HCT116 (cell line): ENCODE results near the gene DENND2D.

Source experiments
- EGR1 ChIP-seq: IDR thresholded peaks from 2 replicates; pipeline ENCODE4 v1.6.1; 2012; ENCODE audit warnings: low read depth
- EZH2 ChIP-seq: fragments of 200-600 bp; sonication (generic); IDR thresholded peaks from 2 replicates; pipeline ENCODE4 v1.6.1; 2017; ENCODE audit warnings: antibody characterized with exemption, mixed run types
- EZH2phosphoT487 ChIP-seq: fragments of 200-600 bp; IDR thresholded peaks from 2 replicates; pipeline ENCODE4 v1.6.1; 2018; ENCODE audit warnings: antibody characterized with exemption, borderline replicate concordance
- MAX ChIP-seq: IDR thresholded peaks from 2 replicates; pipeline ENCODE4 v1.6.1; 2012
- POLR2A ChIP-seq: IDR thresholded peaks from 2 replicates; pipeline ENCODE4 v1.7.0; 2011; ENCODE audit warnings: borderline replicate concordance; ENCODE audit not compliant: insufficient read depth, insufficient read length; ENCODE audit errors: extremely low read depth
- POLR2AphosphoS5 ChIP-seq: IDR thresholded peaks from 2 replicates; pipeline ENCODE4 v1.6.1; 2011; ENCODE audit warnings: mild to moderate bottlenecking, low read depth, low read length, moderate library complexity
- REST ChIP-seq: IDR thresholded peaks from 2 replicates; pipeline ENCODE4 v1.6.1; 2012; ENCODE audit warnings: low read depth
- SP1 ChIP-seq: IDR thresholded peaks from 2 replicates; pipeline ENCODE4 v1.6.1; 2012; ENCODE audit warnings: low read depth
- TCF7L2 ChIP-seq: IDR thresholded peaks from 2 replicates; pipeline ENCODE4 v1.7.0; 2011; ENCODE audit warnings: borderline replicate concordance, inconsistent platforms; ENCODE audit not compliant: insufficient read depth, insufficient read length; ENCODE audit errors: extremely low read depth
- YY1 ChIP-seq: IDR thresholded peaks from 2 replicates; pipeline ENCODE4 v1.6.1; 2011; ENCODE audit warnings: low read length, low read depth, moderate library complexity, mild to moderate bottlenecking; ENCODE audit not compliant: insufficient replicate concordance; ENCODE audit errors: extremely low read depth
- TF ChIP-seq, protein P1 (sequence below): IDR thresholded peaks from 2 replicates; pipeline ENCODE4 v1.6.1; 2012
- TF ChIP-seq, protein P2 (sequence below), 3 experiments: fragments of 200-600 bp in 1 of 3; sonication (generic) in 1 of 3; IDR thresholded peaks in 2 of 3; conservative IDR thresholded peaks in 1 of 3; 2 replicates each; pipeline ENCODE4 v1.5.1; 2012 to 2017; ENCODE audit warnings: low read depth in 2 of 3, low read length in 2 of 3, antibody characterized with exemption in 1 of 3, borderline replicate concordance in 1 of 3, control low read depth in 1 of 3, mild to moderate bottlenecking in 1 of 3, mixed read lengths in 1 of 3, mixed run types in 1 of 3, moderate library complexity in 1 of 3; ENCODE audit not compliant: insufficient read depth in 1 of 3

GRCh38 chr1:111198836-111199235 lies 1.6 kb downstream of the DENND2D start:
- TF ChIP-seq EZH2 (no peak), SP1 (no peak), EZH2phosphoT487 (no peak), YY1 (no peak), POLR2AphosphoS5 (no peak), EGR1 (no peak), MAX (no peak), POLR2A (no peak), REST (no peak), TCF7L2 (no peak)
- TF ChIP-seq, protein P1, sequence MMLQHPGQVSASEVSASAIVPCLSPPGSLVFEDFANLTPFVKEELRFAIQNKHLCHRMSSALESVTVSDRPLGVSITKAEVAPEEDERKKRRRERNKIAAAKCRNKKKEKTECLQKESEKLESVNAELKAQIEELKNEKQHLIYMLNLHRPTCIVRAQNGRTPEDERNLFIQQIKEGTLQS: no peak
- TF ChIP-seq, protein P2, sequence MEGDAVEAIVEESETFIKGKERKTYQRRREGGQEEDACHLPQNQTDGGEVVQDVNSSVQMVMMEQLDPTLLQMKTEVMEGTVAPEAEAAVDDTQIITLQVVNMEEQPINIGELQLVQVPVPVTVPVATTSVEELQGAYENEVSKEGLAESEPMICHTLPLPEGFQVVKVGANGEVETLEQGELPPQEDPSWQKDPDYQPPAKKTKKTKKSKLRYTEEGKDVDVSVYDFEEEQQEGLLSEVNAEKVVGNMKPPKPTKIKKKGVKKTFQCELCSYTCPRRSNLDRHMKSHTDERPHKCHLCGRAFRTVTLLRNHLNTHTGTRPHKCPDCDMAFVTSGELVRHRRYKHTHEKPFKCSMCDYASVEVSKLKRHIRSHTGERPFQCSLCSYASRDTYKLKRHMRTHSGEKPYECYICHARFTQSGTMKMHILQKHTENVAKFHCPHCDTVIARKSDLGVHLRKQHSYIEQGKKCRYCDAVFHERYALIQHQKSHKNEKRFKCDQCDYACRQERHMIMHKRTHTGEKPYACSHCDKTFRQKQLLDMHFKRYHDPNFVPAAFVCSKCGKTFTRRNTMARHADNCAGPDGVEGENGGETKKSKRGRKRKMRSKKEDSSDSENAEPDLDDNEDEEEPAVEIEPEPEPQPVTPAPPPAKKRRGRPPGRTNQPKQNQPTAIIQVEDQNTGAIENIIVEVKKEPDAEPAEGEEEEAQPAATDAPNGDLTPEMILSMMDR (IDR thresholded peaks at IDR 0.05 in 2 of 3, conservative IDR thresholded peaks at IDR 0.05 in 1 of 3; ENCODE audit: borderline replicate concordance in 1 of 3, insufficient read depth in 1 of 3, low read depth in 2 of 3, low read length in 2 of 3): no peak
